Osteocyte (in vitro differentiated cells): ENCODE results near the gene TBX4. TPM values are rescaled to one million over a fixed set of nuclear protein-coding genes. Genes with fewer than 3 reads are reported as not detected.
"Not testable (repeated sequence)": the region's sequence is repeated elsewhere in the genome, so short reads cannot be mapped to it uniquely, and the experiment has no call there.

ENCODE experiments used
- DNase-seq: peaks from one replicate; pipeline ENCODE4 v3.0.0; 2021; ENCODE audit warnings: mixed read lengths; ENCODE audit not compliant: unreplicated experiment; ENCODE audit errors: extremely low spot score
- H3K27ac Mint-ChIP-seq: one replicate; pipeline ENCODE4 v1.8.0; 2021; ENCODE audit warnings: mild to moderate bottlenecking, mixed read lengths; ENCODE audit not compliant: unreplicated experiment
- H3K27me3 Mint-ChIP-seq: one replicate; pipeline ENCODE4 v1.8.0; 2021; ENCODE audit warnings: mixed read lengths; ENCODE audit not compliant: unreplicated experiment
- H3K36me3 Mint-ChIP-seq: one replicate; pipeline ENCODE4 v1.8.0; 2021; ENCODE audit warnings: mixed read lengths; ENCODE audit not compliant: unreplicated experiment
- H3K4me1 Mint-ChIP-seq: one replicate; pipeline ENCODE4 v1.8.0; 2021; ENCODE audit warnings: mixed read lengths; ENCODE audit not compliant: unreplicated experiment
- H3K4me3 Mint-ChIP-seq: one replicate; pipeline ENCODE4 v1.8.0; 2021; ENCODE audit warnings: mild to moderate bottlenecking, moderate library complexity, mixed read lengths; ENCODE audit not compliant: unreplicated experiment
- H3K9me3 Mint-ChIP-seq: one replicate; pipeline ENCODE4 v1.8.0; 2021; ENCODE audit warnings: mixed read lengths; ENCODE audit not compliant: unreplicated experiment
- CTCF ChIP-seq: fragments of 200-600 bp; sonication (generic); IDR thresholded peaks from 2 replicates; pipeline ENCODE4 v1.5.0; 2021; ENCODE audit warnings: antibody characterized with exemption, mild to moderate bottlenecking, moderate library complexity
- total RNA-seq: library from RNA; stranded (reverse); gene quantifications from 2 replicates; pipeline ENCODE4 v1.2.1, GENCODE V29; 2021

The TBX4 gene
- total RNA-seq, 1 donor from 2014 or later, result not detected

DNA sequence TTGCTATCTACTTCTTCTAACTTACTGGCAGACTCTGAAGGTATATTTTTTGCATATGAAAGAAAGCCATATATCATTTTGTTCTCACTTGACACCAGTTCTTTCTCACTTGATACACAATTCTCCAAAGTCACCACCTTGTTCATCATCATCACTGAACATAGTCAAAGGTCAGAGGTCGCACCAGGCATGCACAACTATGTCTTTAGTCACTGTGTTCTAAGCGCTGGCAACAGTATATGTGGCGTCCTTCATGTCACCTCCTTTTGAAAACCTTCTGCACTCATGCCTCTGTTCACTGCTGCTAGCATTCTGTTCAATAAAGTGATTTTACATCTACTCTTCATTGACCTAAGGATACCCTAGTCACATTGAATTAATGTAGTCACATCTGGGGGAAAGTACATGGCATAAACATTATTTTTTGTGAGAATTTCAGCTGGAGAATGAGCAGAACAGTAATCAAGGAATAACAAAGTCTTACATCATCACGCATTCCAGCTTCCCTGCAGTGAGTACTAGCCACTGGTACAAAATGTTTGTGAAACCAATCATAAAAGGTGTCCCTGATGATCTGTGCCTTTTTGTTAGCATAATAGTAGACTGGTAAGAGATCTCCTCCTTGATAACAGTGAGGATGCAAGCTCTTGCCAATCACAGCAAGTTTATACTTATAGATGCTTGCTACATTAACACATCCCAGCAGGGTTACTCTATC is 20.5 kb upstream of the TBX4 start:
- H3K9me3 Mint-ChIP-seq, result peaks cover 25% of the 10 kb centered on the region
- DNase-seq, result no peak

DNA sequence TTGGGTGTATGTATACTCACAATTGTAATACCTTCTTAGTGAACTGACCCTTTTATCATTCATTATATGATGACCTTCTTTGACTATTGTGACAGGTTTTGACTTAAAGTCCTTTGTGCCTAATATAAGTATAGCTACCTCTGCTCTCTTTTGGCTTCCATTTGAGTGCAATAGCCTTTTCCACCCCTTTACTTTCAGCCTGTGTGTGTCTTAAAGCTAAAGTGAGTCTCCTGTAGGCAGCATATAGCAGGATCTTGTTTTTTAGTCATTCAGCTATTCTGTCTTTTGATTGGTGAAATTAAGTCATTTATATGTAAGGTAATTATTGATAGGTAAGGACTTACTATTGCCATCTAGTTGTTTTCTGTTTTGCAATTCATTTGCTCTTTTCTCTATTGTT is 15.9 kb upstream of the TBX4 start:
- Mint-ChIP-seq H3K27ac (no peak overlapping the region), H3K27me3 (peaks cover 49% of the 10 kb centered on the region), H3K36me3 (peaks cover 4% of the 10 kb centered on the region), H3K4me1 (peaks cover 7% of the 10 kb centered on the region), H3K9me3 (peaks cover 37% of the 10 kb centered on the region), H3K4me3 (no peak overlapping the region)
- DNase-seq, result no peak
- TF ChIP-seq CTCF, result no peak

More for the DNA sequence above, 20.5 kb upstream of the TBX4 start:
- Mint-ChIP-seq H3K27ac (no peak overlapping the region), H3K36me3 (no peaks in the 10 kb centered on the region), H3K4me1 (peaks cover 10% of the 10 kb centered on the region), H3K27me3 (peaks cover 22% of the 10 kb centered on the region), H3K4me3 (no peak overlapping the region)
- TF ChIP-seq CTCF, result no peak

- DNase-seq, result no peak
- Mint-ChIP-seq H3K9me3 (peaks cover 37% of the 10 kb centered on the region), H3K36me3 (peaks cover 4% of the 10 kb centered on the region), H3K4me1 (no peaks in the 10 kb centered on the region), H3K27ac (no peak overlapping the region), H3K4me3 (no peak overlapping the region), H3K27me3 (peaks cover 54% of the 10 kb centered on the region)
- no peak for TF ChIP-seq CTCF
Observed at GRCh38 chr17:61436995-61437704, 15.1 kb upstream of the TBX4 start.

DNA sequence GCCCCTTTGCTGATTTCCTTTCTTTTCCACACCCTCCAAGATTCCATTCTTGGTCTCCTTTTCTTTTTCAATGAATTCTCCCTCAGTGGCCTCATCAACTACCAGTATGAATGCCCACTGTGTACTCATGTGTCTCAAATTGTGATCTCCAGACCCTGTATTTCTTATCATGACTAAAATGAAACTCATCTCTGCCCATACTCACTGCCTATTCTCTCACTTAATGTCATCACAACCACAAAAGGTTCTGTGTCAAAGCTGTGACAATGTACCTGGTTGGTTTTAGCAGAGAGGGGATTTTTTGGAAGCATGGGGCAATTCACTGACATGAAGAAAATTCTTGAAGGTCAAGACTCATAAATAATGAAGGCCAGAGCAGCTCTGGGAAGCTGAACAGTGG is 11.5 kb upstream of the TBX4 start:
- Mint-ChIP-seq H3K9me3 (peaks cover 21% of the 10 kb centered on the region), H3K4me1 (no peaks in the 10 kb centered on the region), H3K36me3 (peaks cover 4% of the 10 kb centered on the region), H3K4me3 (no peak overlapping the region), H3K27ac (no peak overlapping the region), H3K27me3 (peaks cover 49% of the 10 kb centered on the region)
- TF ChIP-seq CTCF, result no peak
- no peak for DNase-seq

DNA sequence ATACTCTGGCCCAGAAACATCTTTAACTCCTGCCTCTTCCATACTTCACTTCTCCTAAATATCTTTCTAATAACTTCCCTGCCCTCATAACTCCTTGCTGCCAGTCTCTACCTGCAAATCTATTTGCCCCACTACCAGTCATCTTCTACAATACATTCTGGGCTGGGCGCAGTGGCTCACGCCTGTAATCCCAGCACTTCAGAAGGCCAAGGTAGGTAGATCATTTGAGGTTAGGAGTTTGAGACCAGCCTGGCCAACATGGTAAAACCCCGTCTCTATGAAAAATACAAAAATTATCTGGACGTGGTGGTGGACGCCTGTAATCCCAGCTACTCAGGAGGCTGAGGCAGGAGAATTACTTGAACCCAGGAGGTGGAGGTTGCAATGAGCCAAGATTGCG is 10.7 kb upstream of the TBX4 start:
- DNase-seq, H3K4me3 Mint-ChIP-seq, H3K36me3 Mint-ChIP-seq, H3K4me1 Mint-ChIP-seq, H3K27ac Mint-ChIP-seq: not testable (repeated sequence)
- H3K9me3 Mint-ChIP-seq, result peaks cover 13% of the 10 kb centered on the region
- peaks cover 48% of the 10 kb centered on the region for H3K27me3 Mint-ChIP-seq
